Activated T-helper 1 cell treated with Interleukin-2 at 50 U/mL for 16 hours (primary cell): ENCODE data around the gene REX1BD.

ENCODE experiments used
- DNase-seq: peaks from one replicate; pipeline ENCODE4 v3.0.0-alpha.2; 2020; ENCODE audit warnings: low read depth

Gene REX1BD

GRCh38 chr19:18613589-18614234 lies 25.1 kb downstream of the REX1BD start:
- no peak for DNase-seq

GRCh38 chr19:18616023-18616422 lies 27.4 kb downstream of the REX1BD start:
- DNase-seq: no peak

GRCh38 chr19:18617562-18617961 lies 29.0 kb downstream of the REX1BD start:
- DNase-seq: no peak

GRCh38 chr19:18618236-18618635 lies 29.6 kb downstream of the REX1BD start:
- no peak for DNase-seq

GRCh38 chr19:18620311-18620710 lies 31.7 kb downstream of the REX1BD start:
- no peak for DNase-seq

GRCh38 chr19:18620902-18621301 lies 32.3 kb downstream of the REX1BD start:
- no peak for DNase-seq

GRCh38 chr19:18626906-18627305 lies 38.3 kb downstream of the REX1BD start:
- no peak for DNase-seq

- DNase-seq: no peak
Observed at GRCh38 chr19:18629166-18630088, 40.8 kb downstream of the REX1BD start.

GRCh38 chr19:18633321-18633720 lies 44.7 kb downstream of the REX1BD start:
- DNase-seq: no peak

- DNase-seq: no peak
Observed at GRCh38 chr19:18634612-18635297, 46.2 kb downstream of the REX1BD start.

GRCh38 chr19:18635831-18636182 lies 47.2 kb downstream of the REX1BD start:
- DNase-seq: no peak

- peak; percentile 98 for DNase-seq
Observed at GRCh38 chr19:18636183-18636968, 47.8 kb downstream of the REX1BD start.

- DNase-seq: no peak
Observed at GRCh38 chr19:18636969-18637629, 48.5 kb downstream of the REX1BD start, which contains the start of gene KLHL26. Gene KLHL26 (plus strand): TSS chr19:18637028. CDS start chr19:18637055, 27 bp downstream.

- no peak for DNase-seq
Observed at GRCh38 chr19:18637673-18638630, 49.4 kb downstream of the REX1BD start.

- no peak for DNase-seq
Observed at GRCh38 chr19:18639706-18640243, 51.2 kb downstream of the REX1BD start.
